GM23338 (cell line): ENCODE results near the gene TRIO. TPM values are rescaled to one million over a fixed set of nuclear protein-coding genes. Genes with fewer than 3 reads are reported as not detected.

Experiments
- ATAC-seq: fragments of 200-7000 bp; cut with Tn5 transposase; 3 replicates; pipeline ENCODE4 v1.9.1; 2020
- DNase-seq: peaks from one replicate; pipeline ENCODE4 v3.0.0-alpha.2; 2015; ENCODE audit warnings: low spot score
- H2AFZ ChIP-seq: fragments of 200-600 bp; sonication (generic); 2 replicates; pipeline ENCODE4 v1.8.0; 2016; ENCODE audit warnings: antibody characterized with exemption, mild to moderate bottlenecking, moderate library complexity
- H3F3A ChIP-seq: fragments of 200-600 bp; sonication (generic); replicated peaks from 2 replicates; pipeline ENCODE4 v1.8.0; 2017; ENCODE audit warnings: antibody characterized with exemption, mixed run types, low read depth
- H3K27ac ChIP-seq: fragments of 200-600 bp; sonication (generic); 2 replicates; pipeline ENCODE4 v1.6.1; 2016; ENCODE audit warnings: low read depth
- H3K27me3 ChIP-seq: fragments of 200-600 bp; sonication (generic); 2 replicates; pipeline ENCODE4 v1.8.0; 2016; ENCODE audit warnings: mild to moderate bottlenecking, mixed run types, moderate library complexity; ENCODE audit not compliant: insufficient read depth
- H3K36me3 ChIP-seq: fragments of 200-600 bp; sonication (generic); 2 replicates; pipeline ENCODE4 v1.8.0; 2016; ENCODE audit warnings: mild to moderate bottlenecking; ENCODE audit not compliant: insufficient read depth
- H3K4me1 ChIP-seq: fragments of 200-600 bp; sonication (generic); 2 replicates; pipeline ENCODE4 v1.8.0; 2016; ENCODE audit warnings: mild to moderate bottlenecking, moderate library complexity; ENCODE audit not compliant: insufficient read depth
- H3K4me2 ChIP-seq: fragments of 200-600 bp; sonication (generic); 2 replicates; pipeline ENCODE4 v1.7.1; 2017; ENCODE audit warnings: mixed run types
- H3K4me3 ChIP-seq: fragments of 200-600 bp; sonication (generic); 2 replicates; pipeline ENCODE4 v1.6.1; 2016; ENCODE audit warnings: mixed run types
- H3K79me2 ChIP-seq: fragments of 200-600 bp; sonication (generic); replicated peaks from 2 replicates; pipeline ENCODE4 v1.8.0; 2017; ENCODE audit warnings: mild to moderate bottlenecking; ENCODE audit not compliant: insufficient read depth
- H3K9me2 ChIP-seq: fragments of 200-600 bp; sonication (generic); 2 replicates; pipeline ENCODE4 v1.8.0; 2017; ENCODE audit not compliant: insufficient read depth
- H4K20me1 ChIP-seq: fragments of 200-600 bp; sonication (generic); replicated peaks from 2 replicates; pipeline ENCODE4 v1.8.0; 2017; ENCODE audit warnings: mild to moderate bottlenecking; ENCODE audit not compliant: insufficient read depth
- H3K27ac Mint-ChIP-seq: 2 replicates; pipeline ENCODE4 v1.8.0; 2020; ENCODE audit warnings: inconsistent platforms, mild to moderate bottlenecking, moderate library complexity, mixed read lengths
- H3K27me3 Mint-ChIP-seq: 3 replicates; pipeline ENCODE4 v1.8.0; 2022; ENCODE audit warnings: low read depth, mild to moderate bottlenecking, moderate library complexity, mixed read lengths, inconsistent platforms; ENCODE audit not compliant: insufficient read depth, poor library complexity
- H3K36me3 Mint-ChIP-seq: 3 replicates; pipeline ENCODE4 v1.8.0; 2021; ENCODE audit warnings: low read depth, mild to moderate bottlenecking, inconsistent platforms, moderate library complexity, mixed read lengths
- H3K4me1 Mint-ChIP-seq: 3 replicates; pipeline ENCODE4 v1.8.0; 2020; ENCODE audit warnings: mild to moderate bottlenecking, inconsistent platforms, mixed read lengths
- H3K4me3 Mint-ChIP-seq: 3 replicates; pipeline ENCODE4 v1.8.0; 2021; ENCODE audit warnings: moderate library complexity, mild to moderate bottlenecking, inconsistent platforms, mixed read lengths
- H3K9me3 Mint-ChIP-seq: 3 replicates; pipeline ENCODE4 v1.8.0; 2020; ENCODE audit warnings: moderate library complexity, mild to moderate bottlenecking, inconsistent platforms, mixed read lengths
- CREB1 ChIP-seq: fragments of 250-450 bp; sonication (Bioruptor Pico); IDR thresholded peaks from 2 replicates; pipeline ENCODE4 v1.5.0; 2020; ENCODE audit warnings: low read depth, mild to moderate bottlenecking, moderate library complexity
- CTCF ChIP-seq, 2 experiments: fragments of 200-600 bp in 1 of 2; sonication (generic) in 1 of 2; conservative IDR thresholded peaks; 2 replicates each; pipeline versions ENCODE4 v1.5.1 to v1.6.1; 2016 to 2017; ENCODE audit warnings: antibody characterized with exemption in 2 of 2, low read depth in 2 of 2, mild to moderate bottlenecking in 2 of 2, moderate library complexity in 1 of 2
- ETS1 ChIP-seq: IDR thresholded peaks from 2 replicates; pipeline ENCODE4 v1.6.1; 2016; ENCODE audit warnings: antibody characterized with exemption
- EZH2 ChIP-seq: fragments of 200-600 bp; sonication (generic); IDR thresholded peaks from one replicate; pipeline ENCODE4 v1.8.0; 2017; ENCODE audit warnings: antibody characterized with exemption, mild to moderate bottlenecking, low read depth; ENCODE audit not compliant: unreplicated experiment
- EZH2phosphoT487 ChIP-seq: fragments of 200-600 bp; sonication (generic); IDR thresholded peaks from one replicate; pipeline ENCODE4 v1.8.1; 2018; ENCODE audit warnings: antibody characterized with exemption; ENCODE audit not compliant: unreplicated experiment
- NANOG ChIP-seq: IDR thresholded peaks from 2 replicates; pipeline ENCODE4 v1.6.1; 2016; ENCODE audit warnings: antibody characterized with exemption, borderline replicate concordance
- POLR2AphosphoS5 ChIP-seq: IDR thresholded peaks from 2 replicates; pipeline ENCODE4 v1.6.1; 2016; ENCODE audit warnings: antibody characterized with exemption, low read depth
- STAT1 ChIP-seq: IDR thresholded peaks from one replicate; pipeline ENCODE4 v1.6.1; 2016; ENCODE audit warnings: antibody characterized with exemption; ENCODE audit not compliant: unreplicated experiment
- ZNF331 ChIP-seq: fragments of 250-450 bp; sonication (Bioruptor Pico); IDR thresholded peaks from 2 replicates; pipeline ENCODE4 v1.5.0; 2020; ENCODE audit warnings: low read depth, mild to moderate bottlenecking, moderate library complexity
- polyA plus RNA-seq: library from polyadenylated mRNA; unstranded; fragments of >200 nt; fragmentation: Nextera tagmentation; extraction: Ambion mirVana; gene quantifications from 2 replicates; pipeline ENCODE4 v1.2.1, GENCODE V29; 2016
- total RNA-seq: library from RNA; depleted of rRNA; stranded (reverse); fragments of >200 nt; shearing (Covaris generic); gene quantifications from 2 replicates; pipeline ENCODE4 v1.2.3, GENCODE V29; 2014
- TF ChIP-seq, protein P1 (sequence below): IDR thresholded peaks from one replicate; pipeline ENCODE4 v1.6.1; 2018; ENCODE audit warnings: antibody characterized with exemption; ENCODE audit not compliant: unreplicated experiment

Gene TRIO
- total and polyA plus RNA-seq, 2 experiments from 2014 or later, result 13.8 to 113 TPM

- TF ChIP-seq, protein P1, sequence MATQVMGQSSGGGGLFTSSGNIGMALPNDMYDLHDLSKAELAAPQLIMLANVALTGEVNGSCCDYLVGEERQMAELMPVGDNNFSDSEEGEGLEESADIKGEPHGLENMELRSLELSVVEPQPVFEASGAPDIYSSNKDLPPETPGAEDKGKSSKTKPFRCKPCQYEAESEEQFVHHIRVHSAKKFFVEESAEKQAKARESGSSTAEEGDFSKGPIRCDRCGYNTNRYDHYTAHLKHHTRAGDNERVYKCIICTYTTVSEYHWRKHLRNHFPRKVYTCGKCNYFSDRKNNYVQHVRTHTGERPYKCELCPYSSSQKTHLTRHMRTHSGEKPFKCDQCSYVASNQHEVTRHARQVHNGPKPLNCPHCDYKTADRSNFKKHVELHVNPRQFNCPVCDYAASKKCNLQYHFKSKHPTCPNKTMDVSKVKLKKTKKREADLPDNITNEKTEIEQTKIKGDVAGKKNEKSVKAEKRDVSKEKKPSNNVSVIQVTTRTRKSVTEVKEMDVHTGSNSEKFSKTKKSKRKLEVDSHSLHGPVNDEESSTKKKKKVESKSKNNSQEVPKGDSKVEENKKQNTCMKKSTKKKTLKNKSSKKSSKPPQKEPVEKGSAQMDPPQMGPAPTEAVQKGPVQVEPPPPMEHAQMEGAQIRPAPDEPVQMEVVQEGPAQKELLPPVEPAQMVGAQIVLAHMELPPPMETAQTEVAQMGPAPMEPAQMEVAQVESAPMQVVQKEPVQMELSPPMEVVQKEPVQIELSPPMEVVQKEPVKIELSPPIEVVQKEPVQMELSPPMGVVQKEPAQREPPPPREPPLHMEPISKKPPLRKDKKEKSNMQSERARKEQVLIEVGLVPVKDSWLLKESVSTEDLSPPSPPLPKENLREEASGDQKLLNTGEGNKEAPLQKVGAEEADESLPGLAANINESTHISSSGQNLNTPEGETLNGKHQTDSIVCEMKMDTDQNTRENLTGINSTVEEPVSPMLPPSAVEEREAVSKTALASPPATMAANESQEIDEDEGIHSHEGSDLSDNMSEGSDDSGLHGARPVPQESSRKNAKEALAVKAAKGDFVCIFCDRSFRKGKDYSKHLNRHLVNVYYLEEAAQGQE, result no peak
Measured at GRCh38 chr5:14267991-14268708, 125.0 kb downstream of the TRIO start (continued).

DNA sequence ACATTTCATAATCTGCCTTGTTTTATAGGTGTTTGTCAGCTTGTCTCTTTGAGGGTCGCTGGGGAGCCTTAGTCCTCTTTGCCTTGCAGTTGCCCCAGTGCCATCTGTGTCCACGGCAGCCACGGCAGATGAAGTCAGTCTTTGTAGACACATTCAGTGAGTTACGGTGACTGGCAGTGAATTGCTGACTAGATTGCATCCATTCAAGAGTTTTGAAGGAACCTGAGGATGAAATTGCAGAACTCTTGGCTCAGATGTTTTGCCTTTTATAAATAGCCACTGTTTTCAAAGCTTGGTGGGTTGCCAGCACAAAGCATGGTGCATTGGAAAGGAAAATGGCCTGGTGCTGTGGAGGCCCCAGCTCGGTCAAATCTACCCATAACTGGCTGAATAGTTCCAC, 125.6 kb downstream of the TRIO start:
- H3K4me1 ChIP-seq, result peaks cover 49% of the 10 kb centered on the region
- H3K27ac Mint-ChIP-seq, result peak overlapping the region; percentile 94
- TF ChIP-seq ZNF331 (no peak), ETS1 (no peak), NANOG (no peak), EZH2phosphoT487 (no peak)
- H3K4me1 Mint-ChIP-seq, result peaks cover 56% of the 10 kb centered on the region
- H3F3A ChIP-seq, result peaks cover 5% of the 10 kb centered on the region; the same call in 1 of the 2 replicates
- H3K27me3 ChIP-seq, result no peaks in the 10 kb centered on the region
- H3K4me3 ChIP-seq, result peak overlapping the region; percentile 35; the same call in 1 of the 2 replicates
- no peaks in the 10 kb centered on the region for H3K36me3 ChIP-seq
- H3K27me3 Mint-ChIP-seq, result peaks cover 7% of the 10 kb centered on the region
- no peak overlapping the region for H3K4me3 Mint-ChIP-seq
- H3K79me2 ChIP-seq, result peaks cover 76% of the 10 kb centered on the region
- ATAC-seq (no peak), DNase-seq (no peak)
- peak overlapping the region; percentile 66 for H3K4me2 ChIP-seq
- H3K9me2 ChIP-seq, result no peaks in the 10 kb centered on the region
- H4K20me1 ChIP-seq, result no peaks in the 10 kb centered on the region
- H2AFZ ChIP-seq, result no peak overlapping the region
- peak overlapping the region; percentile 98 for H3K27ac ChIP-seq
- H3K9me3 Mint-ChIP-seq, result no peaks in the 10 kb centered on the region
- H3K36me3 Mint-ChIP-seq, result no peaks in the 10 kb centered on the region

- peaks cover 43% of the 10 kb centered on the region for H3K4me1 ChIP-seq
- peak overlapping the region; percentile 98 for H3K27ac ChIP-seq
- TF ChIP-seq EZH2phosphoT487 (no peak), EZH2 (no peak), CREB1 (no peak), CTCF (conservative IDR thresholded peaks at IDR 0.05; ENCODE audit: low read depth in 2 of 2) (no peak), STAT1 (no peak), NANOG (peak; percentile 60), POLR2AphosphoS5 (no peak), ETS1 (no peak)
- TF ChIP-seq, protein P1, result no peak
Measured at GRCh38 chr5:14269395-14269794, 126.3 kb downstream of the TRIO start.

More at GRCh38 chr5:14269395-14269794, 126.3 kb downstream of the TRIO start:
- H3K4me3 ChIP-seq, result peak overlapping the region; percentile 35
- H3K79me2 ChIP-seq, result peaks cover 74% of the 10 kb centered on the region
- Mint-ChIP-seq H3K9me3 (no peaks in the 10 kb centered on the region), H3K27me3 (peaks cover 7% of the 10 kb centered on the region), H3K36me3 (no peaks in the 10 kb centered on the region), H3K27ac (peak overlapping the region; percentile 94), H3K4me3 (peak overlapping the region; percentile 35; the same call in 2 of the 3 replicates), H3K4me1 (peaks cover 59% of the 10 kb centered on the region)
- no peaks in the 10 kb centered on the region for H3K36me3 ChIP-seq
- peaks cover 5% of the 10 kb centered on the region; the same call in 1 of the 2 replicates for H3F3A ChIP-seq
- H4K20me1 ChIP-seq, result no peaks in the 10 kb centered on the region
- ATAC-seq, result peak; percentile 64
- H3K27me3 ChIP-seq, result no peaks in the 10 kb centered on the region
- H3K9me2 ChIP-seq, result no peaks in the 10 kb centered on the region
- DNase-seq, result peak; percentile 77
- H2AFZ ChIP-seq, result no peak overlapping the region
- H3K4me2 ChIP-seq, result peak overlapping the region; percentile 66
